CD4-positive, alpha-beta T cell treated with Interleukin-10 for 1 hour (primary cell): ENCODE results near the gene SLC4A7.
A peak's percentile ranks its signal among the peaks of the same experiment; 100 is the strongest.
"Not testable (repeated sequence)": the region's sequence is repeated elsewhere in the genome, so short reads cannot be mapped to it uniquely, and the experiment has no call there.

Experiments
- DNase-seq: peaks from one replicate; pipeline ENCODE4 v3.0.0-alpha.2; 2020

The SLC4A7 gene

GRCh38 chr3:27484015-27484844 is at the start of gene SLC4A7:
SLC4A7 (minus strand) TSS chr3:27484384; CDS start chr3:27484126, 258 bp downstream.
- DNase-seq = peak; percentile 98

DNA sequence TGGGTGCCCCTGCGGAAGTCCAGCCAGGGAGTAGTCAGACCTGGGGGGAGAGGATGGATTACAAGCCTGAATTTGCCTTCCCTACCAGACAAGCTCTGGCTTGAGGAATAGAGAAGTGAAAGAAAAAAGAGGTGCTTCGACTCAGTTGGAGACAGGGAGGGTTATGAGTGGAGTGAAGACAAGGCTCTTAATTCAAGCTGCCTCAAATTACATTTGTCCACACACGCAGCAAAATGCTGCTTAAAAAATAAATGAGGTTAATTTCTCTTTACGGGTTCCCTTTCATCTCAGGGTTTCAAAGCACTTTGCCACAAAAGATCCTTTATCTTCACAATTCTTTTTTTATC is 49.0 kb upstream of the SLC4A7 start:
- no peak for DNase-seq

- no peak for DNase-seq
These were observed 48.5 kb upstream of the SLC4A7 start for GRCh38 chr3:27532426-27533260.

GRCh38 chr3:27531193-27531751 is 47.1 kb upstream of the SLC4A7 start:
- DNase-seq = not testable (repeated sequence)

GRCh38 chr3:27528791-27529190 is 44.6 kb upstream of the SLC4A7 start:
- no peak for DNase-seq

- DNase-seq = no peak
These were observed 42.6 kb upstream of the SLC4A7 start for GRCh38 chr3:27526614-27527315.

GRCh38 chr3:27521872-27522265 is 37.7 kb upstream of the SLC4A7 start:
- DNase-seq = no peak

GRCh38 chr3:27521179-27521871 is 37.1 kb upstream of the SLC4A7 start:
- DNase-seq = no peak

DNA sequence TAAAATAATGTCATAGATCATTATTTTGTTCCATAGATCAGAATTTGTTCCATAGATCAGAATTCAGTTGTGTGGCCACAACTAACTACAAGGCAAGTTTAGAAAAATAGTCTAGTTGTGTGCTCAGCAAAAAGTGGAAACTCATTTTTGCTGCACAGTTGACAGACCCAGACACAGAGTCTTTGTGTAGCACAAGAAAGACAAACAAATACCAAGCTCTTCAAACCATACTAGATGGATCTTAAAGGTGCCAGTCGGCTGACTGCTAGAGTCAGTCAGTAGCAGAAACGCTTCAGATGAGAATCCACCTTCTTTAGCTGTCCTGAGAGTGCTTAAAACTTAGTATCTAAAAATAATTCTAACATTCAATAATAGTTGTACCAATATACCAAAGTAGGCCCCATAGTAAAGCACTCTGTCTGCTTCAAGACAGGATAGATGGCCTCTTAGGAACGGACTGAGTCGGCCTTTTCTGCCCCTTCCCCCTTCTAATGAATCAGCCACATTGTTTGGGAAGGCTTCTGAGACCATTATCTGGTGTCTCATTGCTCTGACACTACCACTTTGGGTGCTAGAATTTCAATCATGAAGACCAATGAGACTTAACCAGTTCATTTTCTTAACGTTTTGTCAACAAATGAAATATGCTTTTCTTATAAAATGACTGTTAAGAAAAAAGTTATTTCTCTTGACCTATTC is 27.7 kb upstream of the SLC4A7 start:
- DNase-seq = no peak

DNA sequence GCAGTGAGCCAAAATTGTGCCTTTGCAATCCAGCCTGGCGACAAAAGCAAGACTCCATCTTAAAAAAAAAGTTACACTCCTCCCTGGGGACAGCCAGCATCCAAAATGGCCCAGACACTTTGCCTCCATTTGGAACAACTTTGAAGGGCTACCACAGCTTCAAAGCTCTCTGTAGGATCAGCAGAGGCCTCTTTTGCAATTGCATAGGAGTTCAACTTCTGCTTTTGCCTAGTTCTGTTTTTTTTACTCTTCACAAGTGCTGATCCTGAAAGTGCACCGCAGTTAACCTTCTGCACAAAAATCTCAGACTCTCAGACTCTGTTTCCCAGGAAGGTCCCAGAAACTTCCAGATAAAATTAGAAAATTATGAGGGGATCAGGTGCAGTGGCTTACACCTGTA is 25.2 kb upstream of the SLC4A7 start:
- DNase-seq = no peak

- no peak for DNase-seq
These were observed 24.2 kb upstream of the SLC4A7 start for GRCh38 chr3:27508424-27508823.

GRCh38 chr3:27507515-27508266 is 23.5 kb upstream of the SLC4A7 start:
- no peak for DNase-seq

GRCh38 chr3:27507111-27507510 is 22.9 kb upstream of the SLC4A7 start:
- DNase-seq = no peak

DNA sequence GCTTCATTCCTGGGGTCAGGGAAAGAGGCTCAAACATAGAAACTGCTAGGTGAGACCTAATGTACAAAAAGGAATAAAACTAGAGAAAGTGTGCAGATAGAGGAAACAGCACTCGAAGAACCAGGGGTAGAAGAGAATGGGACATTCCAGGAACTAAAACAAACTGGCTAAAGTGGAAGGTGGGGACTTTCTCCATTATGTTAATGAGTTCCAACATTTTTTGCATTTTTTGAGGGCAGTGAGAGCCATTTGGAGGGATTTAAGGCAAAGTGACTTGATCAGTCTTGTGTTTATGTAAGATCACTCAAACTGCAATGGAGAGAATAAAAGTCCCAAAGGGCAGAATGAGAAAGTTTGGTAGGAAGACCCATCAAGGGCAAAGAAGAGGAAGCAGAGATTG is 20.6 kb upstream of the SLC4A7 start:
- DNase-seq = no peak

DNA sequence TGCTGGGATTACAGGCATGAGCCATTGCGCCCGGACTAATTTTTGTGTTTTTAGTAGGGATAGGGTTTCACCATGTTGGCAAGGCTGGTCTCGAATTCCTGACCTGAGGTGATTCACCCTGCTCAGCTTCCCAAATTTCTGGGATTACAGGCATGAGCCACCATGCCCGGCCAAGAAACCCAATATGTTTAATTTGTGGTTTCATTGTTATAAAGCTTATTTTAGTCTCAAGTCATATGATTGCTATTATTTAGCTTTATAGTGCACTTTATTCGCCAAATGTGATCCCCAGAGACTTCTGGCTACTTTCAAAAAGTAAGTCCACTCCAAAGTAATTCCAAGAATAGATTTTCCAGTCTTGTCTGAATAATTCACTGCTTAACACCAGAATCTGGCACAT is 19.3 kb upstream of the SLC4A7 start:
- DNase-seq = no peak

GRCh38 chr3:27501759-27502158 is 17.6 kb upstream of the SLC4A7 start:
- DNase-seq = no peak

DNA sequence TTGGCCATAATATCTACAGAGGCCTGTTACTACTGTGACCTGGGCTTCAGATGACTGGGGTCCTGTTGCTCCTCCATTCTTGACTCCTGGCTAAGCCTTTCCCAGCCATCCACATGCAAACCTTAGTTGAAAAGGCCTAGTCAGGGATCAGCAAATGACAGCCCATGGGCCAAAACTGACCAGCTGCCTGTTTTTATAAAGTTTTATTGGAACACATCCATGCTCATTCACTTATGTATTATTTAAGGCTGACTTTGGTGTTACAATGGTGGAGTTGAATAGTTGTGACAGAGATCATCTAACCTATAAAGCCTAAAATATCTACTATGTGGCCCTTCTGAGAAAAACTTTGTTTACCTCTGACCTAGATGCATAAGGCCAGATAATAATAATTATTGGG is 16.8 kb upstream of the SLC4A7 start:
- no peak for DNase-seq

- no peak for DNase-seq
These were observed 15.9 kb upstream of the SLC4A7 start for GRCh38 chr3:27500035-27500434.

DNA sequence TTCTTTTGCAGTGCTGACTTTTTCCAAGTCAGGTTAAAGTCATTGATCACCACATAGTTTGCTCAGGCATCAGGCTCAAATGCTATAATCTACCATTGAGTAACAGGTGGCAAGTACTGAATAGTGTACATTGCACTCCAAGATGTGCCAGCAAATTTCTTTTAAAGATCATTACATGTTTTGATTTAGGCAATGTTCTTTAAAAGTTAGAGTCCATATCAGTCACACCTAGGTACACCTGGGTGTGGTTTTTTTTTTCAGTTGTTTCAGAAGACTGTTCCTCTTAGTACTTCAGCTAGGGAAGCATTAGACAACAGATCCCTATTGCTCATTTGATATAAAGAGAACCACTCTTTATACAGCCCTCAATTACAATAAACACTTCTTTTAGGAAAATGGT is 10.6 kb upstream of the SLC4A7 start:
- DNase-seq = no peak

- DNase-seq = no peak
These were observed 4.6 kb upstream of the SLC4A7 start for GRCh38 chr3:27488821-27489220.

DNA sequence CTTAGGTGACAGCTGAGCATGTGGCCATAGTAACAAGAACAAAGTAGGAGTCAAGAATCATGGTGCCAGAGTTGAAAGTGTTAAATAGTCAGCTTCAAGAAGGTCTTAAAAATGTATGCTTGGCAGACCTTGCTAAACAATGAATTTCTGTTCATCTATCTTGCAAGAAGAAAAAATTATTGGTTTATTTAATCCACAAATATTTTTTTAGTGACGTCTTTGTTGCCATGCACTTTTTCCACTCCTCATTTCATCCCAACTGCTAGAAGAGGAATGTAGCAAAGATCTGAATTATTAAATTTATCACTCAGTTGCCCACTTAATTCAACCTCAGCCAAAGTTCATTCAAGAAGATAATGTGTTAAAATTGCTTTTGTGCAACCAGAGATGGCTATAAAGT is 3.2 kb upstream of the SLC4A7 start:
- no peak for DNase-seq
